CD14-positive monocyte (primary cell): Measurements from ENCODE around the gene TMEM126B. TPM values are rescaled to one million over a fixed set of nuclear protein-coding genes. Genes with fewer than 3 reads are reported as not detected.

Source experiments
- DNase-seq, 3 donors: peaks; one replicate each; pipeline ENCODE4 v3.0.0-alpha.2; 2011 to 2022
- H2AFZ ChIP-seq: 2 replicates; pipeline ENCODE4 v1.6.0; 2012; ENCODE audit warnings: mild to moderate bottlenecking, low read depth, low read length, inconsistent platforms; ENCODE audit not compliant: insufficient read depth, poor library complexity, severe bottlenecking
- H3K27ac ChIP-seq, 2 donors: 1 replicate in 1 of 2; 2 replicates in 1 of 2; pipeline ENCODE4 v1.5.1; 2012 to 2013; ENCODE audit warnings: low read length in 2 of 2, control low read depth in 1 of 2, inconsistent platforms in 1 of 2, low read depth in 1 of 2, mild to moderate bottlenecking in 1 of 2
- H3K27me3 ChIP-seq, 2 donors: one replicate each; pipeline versions ENCODE4 v1.6.0 to v1.6.1; 2011 to 2013; ENCODE audit warnings: low read length in 2 of 2; ENCODE audit not compliant: control insufficient read depth in 2 of 2, insufficient read depth in 2 of 2
- H3K36me3 ChIP-seq, 2 donors: replicated peaks in 1 of 2; 1 replicate in 1 of 2; 2 replicates in 1 of 2; pipeline versions ENCODE4 v1.5.1 to v1.6.1; 2012 to 2013; ENCODE audit warnings: low read length in 2 of 2, control low read depth in 1 of 2, inconsistent platforms in 1 of 2, mild to moderate bottlenecking in 1 of 2; ENCODE audit not compliant: insufficient read depth in 2 of 2, control insufficient read depth in 1 of 2
- H3K4me1 ChIP-seq, 2 donors: 1 replicate in 1 of 2; 2 replicates in 1 of 2; pipeline versions ENCODE4 v1.5.1 to v1.6.1; 2012 to 2013; ENCODE audit warnings: low read length in 2 of 2, control low read depth in 1 of 2, inconsistent platforms in 1 of 2, mild to moderate bottlenecking in 1 of 2, moderate library complexity in 1 of 2; ENCODE audit not compliant: insufficient read depth in 2 of 2, control insufficient read depth in 1 of 2
- H3K4me2 ChIP-seq: replicated peaks from 2 replicates; pipeline ENCODE3; 2012; ENCODE audit warnings: low read length, moderate library complexity, mild to moderate bottlenecking; ENCODE audit not compliant: poor library complexity, severe bottlenecking; ENCODE audit errors: extremely low read depth
- H3K4me3 ChIP-seq, 3 experiments: fragments of 200-600 bp in 1 of 3; sonication (generic) in 1 of 3; replicated peaks in 1 of 3; 1 replicate in 2 of 3; 2 replicates in 1 of 3; pipeline ENCODE4 v1.5.1; 2011 to 2013; ENCODE audit warnings: low read length in 3 of 3, mild to moderate bottlenecking in 3 of 3, control low read depth in 2 of 3, low read depth in 2 of 3, inconsistent platforms in 1 of 3, moderate library complexity in 1 of 3
- H3K79me2 ChIP-seq: 2 replicates; pipeline ENCODE4 v1.6.0; 2012; ENCODE audit warnings: mild to moderate bottlenecking, control low read depth, inconsistent platforms, low read length, moderate library complexity; ENCODE audit not compliant: insufficient read depth
- H3K9ac ChIP-seq: 2 replicates; pipeline ENCODE4 v1.6.0; 2017; ENCODE audit warnings: low read length, mild to moderate bottlenecking; ENCODE audit not compliant: insufficient read depth, poor library complexity, severe bottlenecking
- H3K9me3 ChIP-seq, 2 donors: replicated peaks in 1 of 2; 1 replicate in 1 of 2; 2 replicates in 1 of 2; pipeline versions ENCODE4 v1.5.1 to v1.6.1; 2012 to 2013; ENCODE audit warnings: low read length in 2 of 2, control low read depth in 1 of 2; ENCODE audit not compliant: control insufficient read depth in 1 of 2, insufficient read depth in 1 of 2
- H4K20me1 ChIP-seq: 2 replicates; pipeline ENCODE4 v1.6.0; 2012; ENCODE audit warnings: mild to moderate bottlenecking, low read length, control low read depth, moderate library complexity; ENCODE audit not compliant: insufficient read depth
- H3K27ac Mint-ChIP-seq, 7 donors: one replicate each; pipeline ENCODE4 v1.8.0; 2020; ENCODE audit warnings: mild to moderate bottlenecking in 7 of 7, mixed read lengths in 7 of 7, moderate library complexity in 6 of 7, inconsistent platforms in 2 of 7
- H3K27me3 Mint-ChIP-seq, 3 donors: one replicate each; pipeline ENCODE4 v1.8.0; 2021 to 2022; ENCODE audit warnings: low read depth in 3 of 3, mild to moderate bottlenecking in 3 of 3, mixed read lengths in 3 of 3, moderate library complexity in 3 of 3, inconsistent platforms in 1 of 3
- H3K36me3 Mint-ChIP-seq, 2 donors: one replicate each; pipeline ENCODE4 v1.8.0; 2020; ENCODE audit warnings: mixed read lengths in 2 of 2, inconsistent platforms in 1 of 2, mild to moderate bottlenecking in 1 of 2
- H3K4me1 Mint-ChIP-seq: one replicate; pipeline ENCODE4 v1.8.0; 2020; ENCODE audit warnings: mild to moderate bottlenecking, mixed read lengths
- H3K4me3 Mint-ChIP-seq, 2 donors: one replicate each; pipeline ENCODE4 v1.8.0; 2020; ENCODE audit warnings: mild to moderate bottlenecking in 2 of 2, mixed read lengths in 2 of 2, moderate library complexity in 1 of 2
- H3K9me3 Mint-ChIP-seq, 7 donors: one replicate each; pipeline ENCODE4 v1.8.0; 2020 to 2022; ENCODE audit warnings: mixed read lengths in 7 of 7, mild to moderate bottlenecking in 6 of 7, moderate library complexity in 6 of 7, inconsistent platforms in 2 of 7
- WGBS: methylation state at CpG from one replicate; pipeline ENCODE4 v1.1.5; 2013; ENCODE audit warnings: missing lambda C conversion rate; ENCODE audit not compliant: insufficient coverage; 5-methylcytosine and 5-hydroxymethylcytosine counted together
- intact Hi-C, 2 donors: fragments of 100-400 bp; cut with micrococcal nuclease; formaldehyde crosslinking; loops; one replicate each; pipeline versions ENCODE4 v1.15.0 to v1.15.1; 2023
- polyA minus RNA-seq: library from RNA; depleted of rRNA, polyadenylated mRNA; stranded (reverse); fragments of >200 nt; gene quantifications from 2 replicates; pipeline ENCODE4 v1.2.3, GENCODE V29; 2012
- polyA plus RNA-seq, 3 donors: library from polyadenylated mRNA; depleted of rRNA in 1 of 3; unstranded in 2 of 3; stranded (reverse) in 1 of 3; fragments of 300-500 nt in 2 of 3; fragments of >200 nt in 1 of 3; fragmentation: Illumina TruSeq in 2 of 3; gene quantifications; 1 replicate in 2 of 3; 2 replicates in 1 of 3; pipeline ENCODE4 v1.2.3, GENCODE V29; 2012 to 2021
- total RNA-seq, 12 experiments: library from RNA in 1 of 12; stranded (reverse) in 1 of 12; fragments of 120-200 nt in 1 of 12; gene quantifications; one replicate each; pipeline ENCODE4 v1.2.4 and lab custom pipeline; 2013 to 2026; ENCODE audit warnings: mixed read lengths in 6 of 12, inconsistent platforms in 1 of 12
- TF ChIP-seq, protein P1 (sequence below): fragments of 200-600 bp; IDR thresholded peaks from one replicate; pipeline ENCODE4 v1.8.0; 2022; ENCODE audit warnings: antibody characterized with exemption, mild to moderate bottlenecking

Gene TMEM126B
- total RNA-seq (2013): 50.7 TPM
- polyA plus RNA-seq: 10 to 100 TPM; 24.7 to 44.3 (median 41.1) TPM
- polyA minus RNA-seq: 6.1 and 9.7 TPM in 2 replicates
- total RNA-seq (lab: John Stamatoyannopoulos, UW): 2.8 to 19.7 (median 10.9) reads per million in 11 experiments

- Histone ChIP-seq H3K4me2 (peak within 1 kb of the TSS; percentile 96), H3K27me3 (no peaks in the 10 kb centered on the region), H3K36me3 (peaks cover 3 to 20% of the 10 kb centered on the region in 2 donors), H3K4me3 (peak within 1 kb of the TSS; percentile 68 to 91 (median 89)), H4K20me1 (peaks cover 6% of the 10 kb centered on the region), H3K9me3 (no peaks in the 10 kb centered on the region), H3K79me2 (peaks cover 38% of the 10 kb centered on the region), H3K4me1 (peaks cover 15 to 22% of the 10 kb centered on the region in 2 donors), H3K9ac (peak within 1 kb of the TSS; percentile 72), H3K27ac (peak within 1 kb of the TSS; percentile 45 to 87), H2AFZ (peak within 1 kb of the TSS; percentile 99)
- Mint-ChIP-seq H3K27me3 (peaks cover 0 to 3% (median 0%) of the 10 kb centered on the region in 3 donors), H3K4me3 (peak within 1 kb of the TSS; percentile 96 to 98), H3K9me3 (no peaks in the 10 kb centered on the region), H3K4me1 (peaks cover 17% of the 10 kb centered on the region), H3K27ac (peak within 1 kb of the TSS; percentile 88 to 97 (median 95)), H3K36me3 (peaks cover 9 to 12% of the 10 kb centered on the region in 2 donors)
- peak; percentile 89 to 94 (median 91) for DNase-seq
- WGBS: under 1% methylated on average over 40 of the region's 41 CpGs
- TF ChIP-seq, protein P1, sequence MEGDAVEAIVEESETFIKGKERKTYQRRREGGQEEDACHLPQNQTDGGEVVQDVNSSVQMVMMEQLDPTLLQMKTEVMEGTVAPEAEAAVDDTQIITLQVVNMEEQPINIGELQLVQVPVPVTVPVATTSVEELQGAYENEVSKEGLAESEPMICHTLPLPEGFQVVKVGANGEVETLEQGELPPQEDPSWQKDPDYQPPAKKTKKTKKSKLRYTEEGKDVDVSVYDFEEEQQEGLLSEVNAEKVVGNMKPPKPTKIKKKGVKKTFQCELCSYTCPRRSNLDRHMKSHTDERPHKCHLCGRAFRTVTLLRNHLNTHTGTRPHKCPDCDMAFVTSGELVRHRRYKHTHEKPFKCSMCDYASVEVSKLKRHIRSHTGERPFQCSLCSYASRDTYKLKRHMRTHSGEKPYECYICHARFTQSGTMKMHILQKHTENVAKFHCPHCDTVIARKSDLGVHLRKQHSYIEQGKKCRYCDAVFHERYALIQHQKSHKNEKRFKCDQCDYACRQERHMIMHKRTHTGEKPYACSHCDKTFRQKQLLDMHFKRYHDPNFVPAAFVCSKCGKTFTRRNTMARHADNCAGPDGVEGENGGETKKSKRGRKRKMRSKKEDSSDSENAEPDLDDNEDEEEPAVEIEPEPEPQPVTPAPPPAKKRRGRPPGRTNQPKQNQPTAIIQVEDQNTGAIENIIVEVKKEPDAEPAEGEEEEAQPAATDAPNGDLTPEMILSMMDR: no peak
- intact Hi-C loops: loop anchor here (5.0 kb wide), 1 partner anchor 34 kb away; no protein-coding TSS in a partner anchor
Measured at GRCh38 chr11:85627998-85628770, at the start of gene TMEM126B. Gene TMEM126B, plus strand, starts transcription at chr11:85628593. Its CDS starts 15 bp downstream, at chr11:85628608.

DNA sequence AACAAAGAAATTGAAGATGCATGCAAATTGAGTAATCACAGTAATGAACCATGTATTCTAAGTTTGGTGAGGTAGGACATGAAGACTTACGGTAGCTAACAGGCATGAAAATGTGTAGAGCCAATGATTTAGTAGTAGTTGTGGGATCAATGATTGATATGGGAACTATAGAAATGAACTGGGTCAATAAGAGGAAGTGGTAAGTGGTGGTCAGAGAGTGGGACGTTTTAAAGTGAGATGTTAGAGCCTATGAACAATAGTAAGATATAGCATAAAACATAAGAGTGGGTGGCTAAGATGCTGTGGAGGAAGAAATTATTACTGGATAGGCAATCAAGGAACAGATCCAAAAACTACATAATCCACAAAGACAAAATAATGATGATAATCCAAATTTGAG lies 46.3 kb upstream of the TMEM126B start:
- H2AFZ ChIP-seq: no peak overlapping the region
- no peaks in the 10 kb centered on the region for H3K9me3 ChIP-seq
- no peak overlapping the region for H3K27ac Mint-ChIP-seq
- no peaks in the 10 kb centered on the region for H3K79me2 ChIP-seq
- H3K27me3 ChIP-seq: no peaks in the 10 kb centered on the region
- H3K4me2 ChIP-seq: no peak overlapping the region
- H3K36me3 Mint-ChIP-seq: no peaks in the 10 kb centered on the region
- TF ChIP-seq, protein P1: no peak
- H3K27me3 Mint-ChIP-seq: peaks cover 0 to 7% (median 1%) of the 10 kb centered on the region in 3 donors
- peaks cover 0 to 6% (median 3%) of the 10 kb centered on the region in 7 donors for H3K9me3 Mint-ChIP-seq
- no peaks in the 10 kb centered on the region for H3K4me1 Mint-ChIP-seq
- no peak overlapping the region for H3K4me3 Mint-ChIP-seq
- no peaks in the 10 kb centered on the region for H4K20me1 ChIP-seq
- H3K4me3 ChIP-seq: no peak overlapping the region
- intact Hi-C loops: no loop called here
- H3K27ac ChIP-seq: no peak overlapping the region
- no peak for DNase-seq
- H3K4me1 ChIP-seq: no peaks in the 10 kb centered on the region
- H3K36me3 ChIP-seq: no peaks in the 10 kb centered on the region
- H3K9ac ChIP-seq: no peak overlapping the region
- 100% methylated on average over 1 of the region's 2 CpGs for WGBS
